IPS DF 6.9 (cell line): ENCODE measurements around the gene FBL.
A peak's percentile ranks its signal among the peaks of the same experiment; 100 is the strongest.
"Not testable (repeated sequence)": the region's sequence is repeated elsewhere in the genome, so short reads cannot be mapped to it uniquely, and the experiment has no call there.

ENCODE experiments used
- DNase-seq: peaks from one replicate; pipeline ENCODE4 v3.0.0-alpha.2; 2013; ENCODE audit warnings: low read depth, low spot score
- H3K27ac ChIP-seq: one replicate; pipeline ENCODE4 v1.5.1; 2013; ENCODE audit warnings: low read length, control low read depth
- H3K27me3 ChIP-seq: 2 replicates; pipeline ENCODE4 v1.6.1; 2013; ENCODE audit warnings: mild to moderate bottlenecking, low read length; ENCODE audit not compliant: control insufficient read depth, insufficient read depth
- H3K36me3 ChIP-seq: 2 replicates; pipeline ENCODE4 v1.6.1; 2013; ENCODE audit warnings: low read length; ENCODE audit not compliant: control insufficient read depth, insufficient read depth
- H3K4me1 ChIP-seq: 2 replicates; pipeline ENCODE4 v1.6.1; 2013; ENCODE audit warnings: low read length; ENCODE audit not compliant: control insufficient read depth, insufficient read depth
- H3K4me3 ChIP-seq: 2 replicates; pipeline ENCODE4 v1.5.1; 2013; ENCODE audit warnings: mild to moderate bottlenecking, low read length
- H3K9me3 ChIP-seq: 2 replicates; pipeline ENCODE4 v1.6.1; 2013; ENCODE audit warnings: low read length, inconsistent platforms; ENCODE audit not compliant: control insufficient read depth, insufficient read depth
- WGBS: extraction: QIAGEN DNeasy Blood & Tissue Kit; methylation state at CpG from one replicate; pipeline ENCODE4 v1.1.7; 2013; ENCODE audit warnings: mixed read lengths, missing lambda C conversion rate; ENCODE audit not compliant: insufficient read length, insufficient coverage; 5-methylcytosine and 5-hydroxymethylcytosine counted together

Gene FBL

DNA sequence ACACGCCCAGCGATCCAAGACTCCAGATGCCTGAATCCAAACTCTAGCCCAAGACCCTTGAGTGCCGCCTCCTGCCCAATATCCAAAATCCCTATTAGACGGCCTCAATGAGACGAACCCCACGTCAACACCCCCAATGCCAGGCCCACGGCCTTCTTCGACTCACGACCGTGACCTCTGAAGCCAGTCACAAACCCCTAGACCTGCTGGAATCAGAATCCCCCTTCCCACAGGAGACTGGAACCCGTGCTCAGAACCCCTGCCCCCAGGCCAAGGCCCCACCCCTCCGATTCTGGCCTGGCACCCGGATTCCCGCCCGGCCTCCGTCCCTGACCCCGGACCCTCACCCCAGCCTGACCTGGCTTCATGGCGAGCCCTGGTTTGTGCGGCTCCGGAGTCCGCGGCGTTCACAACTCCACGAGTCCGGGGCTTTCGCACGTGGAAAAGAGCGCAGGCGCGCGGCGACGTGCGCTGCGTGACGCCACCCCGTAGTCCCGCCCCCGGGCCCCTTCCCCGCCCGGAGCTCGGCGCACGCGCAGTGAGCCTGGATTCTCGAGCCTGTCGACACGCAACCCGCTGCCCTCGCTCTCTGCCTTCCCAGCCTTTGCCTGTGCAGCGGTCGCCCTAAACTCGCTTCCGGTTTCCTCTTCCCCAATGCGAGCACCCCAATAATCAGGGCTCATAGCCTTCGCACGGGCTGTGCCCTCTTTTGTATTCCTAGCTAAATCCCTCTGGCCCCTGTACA is at the start of gene FBL:
Gene FBL, minus strand, starts transcription at position 447 of the 745 bp plus-strand sequence. Its CDS starts 79 bp downstream, at position 368.
- no peaks in the 10 kb centered on the region for H3K27me3 ChIP-seq
- DNase-seq, result no peak
- H3K36me3 ChIP-seq, result no peaks in the 10 kb centered on the region
- no peak within 1 kb of the TSS for H3K27ac ChIP-seq
- H3K9me3 ChIP-seq, result no peaks in the 10 kb centered on the region
- WGBS, result no CpG with 5 or more reads among the region's 57 CpGs
- peaks cover 3% of the 10 kb centered on the region for H3K4me1 ChIP-seq
- peak within 1 kb of the TSS; percentile 81 for H3K4me3 ChIP-seq

DNA sequence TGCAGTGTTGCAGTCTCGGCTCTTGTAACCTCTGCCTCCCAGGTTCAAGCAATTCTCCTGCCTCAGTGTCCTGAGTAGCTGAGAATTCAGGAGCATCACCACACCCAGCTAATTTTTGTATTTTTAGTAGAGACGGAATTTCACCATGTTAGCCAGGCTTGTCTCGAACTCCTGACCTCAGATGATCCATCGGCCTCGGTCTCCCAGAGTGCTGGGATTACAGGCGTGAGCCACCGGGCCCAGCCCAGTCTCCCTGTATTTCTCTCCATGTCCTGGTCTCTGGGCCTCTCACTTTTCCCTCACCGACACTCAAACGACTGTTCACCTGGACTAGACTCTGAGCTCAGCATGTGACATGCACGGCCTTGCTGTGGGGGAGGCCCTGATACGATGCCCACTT is 48.9 kb upstream of the FBL start:
- no CpG with 5 or more reads among the region's 11 CpGs for WGBS
- not testable (repeated sequence) for H3K4me1 ChIP-seq, H3K27ac ChIP-seq, H3K4me3 ChIP-seq, H3K9me3 ChIP-seq, H3K27me3 ChIP-seq, H3K36me3 ChIP-seq, DNase-seq

DNA sequence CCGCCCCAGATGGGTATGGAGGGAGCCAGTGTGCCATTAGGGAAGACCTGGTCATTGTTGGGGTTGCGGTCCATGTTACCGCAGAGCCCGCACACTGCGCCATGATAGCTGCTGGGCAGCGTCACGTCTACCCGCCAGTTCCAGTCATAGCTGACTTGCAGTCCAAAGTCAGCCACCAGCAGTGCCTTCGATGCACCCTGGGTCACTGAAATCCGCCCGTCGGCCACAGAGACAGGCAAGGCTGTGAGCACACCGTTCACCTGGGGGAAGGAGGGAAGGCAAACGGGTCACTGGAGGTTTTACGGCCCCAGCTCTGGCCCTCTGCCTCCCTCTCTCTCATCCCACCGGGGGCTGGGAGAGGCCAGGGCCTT is 48.0 kb upstream of the FBL start:
- WGBS, result no CpG with 5 or more reads among the region's 16 CpGs
- not testable (repeated sequence) for H3K27ac ChIP-seq, DNase-seq, H3K4me3 ChIP-seq, H3K36me3 ChIP-seq, H3K9me3 ChIP-seq, H3K27me3 ChIP-seq, H3K4me1 ChIP-seq

DNA sequence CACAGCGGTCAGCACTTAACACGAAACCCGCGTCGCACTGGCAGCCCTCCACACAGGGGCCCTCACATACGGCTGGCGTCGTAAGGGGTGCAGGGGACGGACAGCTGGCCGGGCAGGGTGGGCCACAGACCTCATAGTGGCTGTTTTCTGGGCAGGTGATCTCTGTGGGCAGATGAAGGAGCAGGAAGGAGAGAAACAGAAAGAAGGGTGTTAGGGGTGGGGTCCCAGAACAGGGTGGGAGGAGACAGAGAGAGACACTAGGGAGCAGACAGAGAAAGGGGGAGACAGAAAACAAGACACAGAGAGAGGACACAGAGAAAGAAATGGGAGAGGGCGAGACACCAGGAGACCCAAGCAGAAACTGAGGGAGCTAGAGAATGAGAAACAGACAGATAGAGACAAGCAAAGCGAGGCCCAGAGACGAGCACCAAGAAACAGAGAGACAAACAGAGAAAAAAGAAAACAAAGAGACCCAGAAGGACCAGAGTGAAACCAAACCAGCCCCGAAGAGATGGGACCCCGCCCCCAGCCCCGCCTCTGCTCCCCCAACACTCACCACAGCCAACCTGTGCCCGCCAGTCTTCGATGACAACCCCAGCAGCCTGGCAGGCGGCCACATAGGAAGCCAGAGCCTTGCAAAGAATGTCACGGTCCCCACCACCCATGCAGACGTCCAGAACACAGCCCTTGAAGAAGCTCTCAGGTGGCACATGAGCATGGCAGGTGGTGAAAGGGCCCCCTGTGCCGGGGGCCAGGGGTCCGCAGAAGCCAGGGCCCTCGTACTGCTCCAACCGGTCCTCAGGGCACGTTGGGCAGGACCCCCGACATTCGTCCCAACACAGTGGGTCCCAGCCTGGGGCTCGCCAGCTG is 47.4 kb upstream of the FBL start:
- not testable (repeated sequence) for H3K4me3 ChIP-seq, H3K36me3 ChIP-seq, DNase-seq, H3K4me1 ChIP-seq, H3K27ac ChIP-seq, H3K9me3 ChIP-seq, H3K27me3 ChIP-seq
- WGBS, result no CpG with 5 or more reads among the region's 29 CpGs

DNA sequence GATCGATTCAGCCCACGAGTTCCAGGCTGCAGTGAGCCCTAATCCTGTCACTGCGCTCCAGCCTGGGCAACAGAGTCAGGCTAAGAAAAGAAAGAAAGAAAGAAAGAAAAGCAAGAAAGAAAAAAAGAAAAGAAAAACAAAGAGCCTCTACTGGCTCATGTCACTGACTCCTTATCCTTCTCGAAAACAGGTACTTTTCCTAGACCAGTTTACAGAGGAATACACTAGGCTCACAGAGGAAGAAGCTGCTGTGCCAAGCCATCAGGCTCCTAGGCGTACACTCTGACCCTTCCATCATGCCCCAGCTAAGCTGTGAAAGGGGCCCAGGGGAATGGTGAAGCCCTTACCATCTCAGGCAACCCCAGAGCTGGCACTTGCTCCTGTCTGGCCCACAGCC is 46.3 kb upstream of the FBL start:
- H3K27me3 ChIP-seq, H3K4me1 ChIP-seq, H3K4me3 ChIP-seq, H3K36me3 ChIP-seq, H3K9me3 ChIP-seq, DNase-seq, H3K27ac ChIP-seq: not testable (repeated sequence)
- WGBS, result no CpG with 5 or more reads among the region's 5 CpGs

DNA sequence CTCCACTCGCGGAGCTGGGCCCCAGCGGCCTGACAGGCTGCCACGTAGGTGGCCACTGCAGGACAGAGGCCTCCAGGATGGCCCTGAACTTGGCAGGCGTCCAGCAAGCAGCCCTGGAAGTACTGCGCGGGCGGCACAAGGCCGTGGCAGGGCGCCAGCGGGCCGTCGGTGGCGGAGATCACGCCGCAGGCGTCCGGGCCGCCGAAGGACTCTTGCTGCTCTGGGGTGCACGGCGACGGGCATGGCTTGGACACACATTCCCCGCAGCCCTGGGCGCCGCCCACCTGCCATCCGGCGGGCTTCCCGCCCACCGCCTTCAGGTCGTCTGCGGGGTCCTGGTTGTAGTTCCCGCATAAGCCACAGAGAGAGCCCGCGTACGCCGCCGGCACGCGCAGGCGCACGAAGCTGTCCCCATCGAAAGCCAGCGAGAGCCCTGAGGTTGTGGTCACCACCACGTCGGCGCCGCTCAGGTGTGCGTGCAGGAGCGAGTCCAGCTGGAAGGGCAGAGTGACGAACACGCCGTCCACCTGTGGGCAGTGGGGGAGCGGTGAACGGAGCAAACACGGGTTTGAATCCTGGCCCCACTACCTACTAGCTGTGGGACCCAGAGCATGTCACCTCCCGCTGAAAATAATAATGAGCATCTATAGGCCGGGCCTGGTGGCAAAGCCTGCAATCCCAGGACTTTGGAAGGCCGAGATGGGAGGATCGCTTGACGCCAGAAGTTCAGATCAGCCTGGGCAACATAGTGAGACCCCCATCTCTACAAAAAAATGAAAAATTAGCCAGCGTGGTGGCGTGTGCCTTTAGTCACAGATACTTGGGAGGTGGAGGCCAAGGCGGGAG is 45.7 kb upstream of the FBL start:
- not testable (repeated sequence) for H3K4me1 ChIP-seq, H3K27ac ChIP-seq, H3K4me3 ChIP-seq, H3K36me3 ChIP-seq, DNase-seq, H3K9me3 ChIP-seq, H3K27me3 ChIP-seq
- WGBS, result no CpG with 5 or more reads among the region's 64 CpGs

DNA sequence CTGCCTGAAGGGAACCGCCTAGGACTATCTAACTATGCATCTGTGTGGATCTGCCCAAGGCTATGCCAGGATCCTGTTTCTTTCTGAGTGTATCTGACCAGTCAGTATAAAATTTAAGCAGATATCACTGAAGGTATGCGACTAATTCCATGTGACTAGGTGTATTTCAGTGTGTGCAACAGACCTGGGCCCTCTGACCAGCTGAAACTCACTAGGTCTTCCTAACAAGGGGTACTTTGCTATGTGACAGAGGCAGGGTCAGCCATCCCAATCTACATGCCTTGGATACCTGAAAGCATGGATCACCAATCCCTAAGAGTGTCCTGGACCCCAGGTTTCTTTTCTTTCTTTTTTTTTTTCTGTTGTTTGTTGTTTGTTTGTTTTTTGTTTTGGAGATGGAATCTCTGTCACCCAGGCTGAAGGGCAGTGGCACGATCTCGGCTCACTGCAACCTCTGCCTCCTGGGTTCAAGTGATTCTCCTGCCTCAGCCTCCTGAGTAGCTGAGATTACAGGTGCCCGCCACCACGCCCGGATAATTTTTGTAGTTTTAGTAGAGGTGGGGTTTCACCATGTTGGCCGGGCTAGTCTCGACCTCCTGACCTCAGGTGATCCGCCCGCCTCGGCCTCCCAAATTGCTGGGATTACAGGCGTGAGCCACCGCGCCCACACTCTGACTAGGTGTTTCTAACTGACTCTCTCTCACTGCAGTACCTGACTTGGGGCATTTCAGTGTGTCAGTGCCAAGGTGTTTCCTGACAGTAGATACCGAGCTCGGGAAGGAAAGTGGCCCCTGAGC is 44.8 kb upstream of the FBL start:
- Histone ChIP-seq H3K9me3 (no peaks in the 10 kb centered on the region), H3K4me3 (no peak overlapping the region), H3K36me3 (no peaks in the 10 kb centered on the region), H3K27ac (no peak overlapping the region), H3K4me1 (no peaks in the 10 kb centered on the region), H3K27me3 (no peaks in the 10 kb centered on the region)
- no peak for DNase-seq
- no CpG with 5 or more reads among the region's 17 CpGs for WGBS

DNA sequence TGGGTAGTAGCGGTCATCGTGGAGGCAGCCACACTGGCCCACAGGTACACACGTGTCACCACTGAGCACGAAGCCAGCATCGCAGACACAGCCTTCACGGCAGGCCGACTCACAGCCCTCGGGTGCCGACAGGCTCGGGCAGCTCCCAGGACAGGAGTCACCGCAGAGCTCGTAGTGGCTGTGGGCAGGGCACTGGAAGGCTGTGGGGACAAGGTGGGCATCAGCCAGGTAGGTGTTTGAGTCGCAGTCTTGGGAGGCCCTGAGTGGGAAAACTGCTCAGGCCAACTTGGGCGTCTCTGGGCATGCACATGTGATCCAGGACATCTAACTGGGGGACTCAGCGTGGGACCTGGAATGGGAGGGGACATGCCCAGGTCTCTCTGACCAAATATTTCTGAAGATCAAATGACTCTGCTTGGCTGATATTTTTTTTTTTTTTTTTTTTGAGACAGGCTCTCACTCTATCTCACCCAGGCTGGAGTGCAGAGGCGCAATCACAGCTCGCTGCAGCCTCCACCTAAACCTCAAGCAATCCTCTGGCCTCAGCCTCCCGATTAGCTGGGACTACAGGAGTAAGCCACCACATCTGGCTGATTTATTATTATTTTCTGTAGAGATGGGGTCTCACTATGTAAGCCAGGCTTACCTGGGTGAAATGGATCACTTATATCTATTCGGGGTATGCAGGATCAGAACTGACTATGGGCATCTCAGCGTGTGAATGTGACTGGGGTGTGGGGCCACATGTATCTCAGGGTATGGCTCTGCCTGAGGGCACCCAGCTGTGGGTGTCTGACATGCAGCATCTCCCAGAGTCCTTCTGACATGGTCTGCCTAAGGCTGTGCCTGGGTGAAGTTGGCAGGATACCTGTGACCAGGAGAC is 43.9 kb upstream of the FBL start:
- not testable (repeated sequence) for H3K27ac ChIP-seq, H3K4me1 ChIP-seq, H3K27me3 ChIP-seq, H3K36me3 ChIP-seq, H3K4me3 ChIP-seq, DNase-seq, H3K9me3 ChIP-seq
- no CpG with 5 or more reads among the region's 20 CpGs for WGBS

DNA sequence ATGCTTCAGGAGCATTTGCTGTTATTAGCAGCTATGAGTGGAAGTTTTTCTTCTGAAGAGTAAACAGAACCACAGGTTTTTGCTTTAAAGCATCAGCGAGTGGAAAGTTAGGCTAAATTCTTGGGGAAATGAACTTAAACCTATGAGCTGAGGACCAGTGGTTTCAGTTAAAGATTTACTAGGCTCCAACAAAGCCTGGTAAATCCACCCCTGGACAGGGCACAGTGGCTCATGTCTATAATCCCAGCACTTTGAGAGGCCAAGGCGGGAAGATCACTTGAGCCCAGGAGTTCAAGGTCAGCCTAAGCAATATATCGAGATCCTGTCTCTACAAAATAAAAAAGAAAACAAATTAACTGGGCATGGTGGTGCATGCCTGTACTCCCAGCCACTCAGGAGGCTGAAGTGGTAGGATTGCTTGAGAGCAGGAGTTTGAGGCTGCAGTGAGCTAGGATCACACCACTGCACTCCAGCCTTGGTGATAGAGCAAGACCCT is 41.3 kb upstream of the FBL start:
- H3K27ac ChIP-seq, H3K27me3 ChIP-seq, H3K9me3 ChIP-seq, H3K4me1 ChIP-seq, DNase-seq, H3K4me3 ChIP-seq, H3K36me3 ChIP-seq: not testable (repeated sequence)
- WGBS, result no CpG with 5 or more reads among the region's 3 CpGs
